ENCODE results near the gene CCDC91.

DNA sequence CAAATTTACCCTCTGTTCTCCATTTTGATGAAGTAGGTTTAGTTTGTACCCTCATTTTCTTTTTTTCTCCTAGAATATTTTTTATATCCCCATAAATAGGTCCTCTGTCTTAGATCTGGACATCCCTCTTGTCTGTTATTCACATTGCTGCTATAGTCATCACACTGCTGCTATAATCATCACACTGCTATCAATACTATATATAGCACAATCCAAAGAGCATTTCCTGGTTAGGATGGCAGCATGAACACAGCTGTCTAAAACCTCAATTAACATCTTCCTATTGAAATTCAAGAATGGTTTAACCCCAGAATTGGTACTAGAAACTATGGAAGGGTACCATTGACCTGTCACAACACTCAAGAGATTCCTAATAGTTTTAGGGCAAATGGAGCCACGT, 27.6 kb upstream of the CCDC91 start:
- no peak for TF ChIP-seq ZNF621 (tag by site-specific recombination; IDR thresholded peaks at IDR 0.05)
- TF ChIP-seq, protein P1, sequence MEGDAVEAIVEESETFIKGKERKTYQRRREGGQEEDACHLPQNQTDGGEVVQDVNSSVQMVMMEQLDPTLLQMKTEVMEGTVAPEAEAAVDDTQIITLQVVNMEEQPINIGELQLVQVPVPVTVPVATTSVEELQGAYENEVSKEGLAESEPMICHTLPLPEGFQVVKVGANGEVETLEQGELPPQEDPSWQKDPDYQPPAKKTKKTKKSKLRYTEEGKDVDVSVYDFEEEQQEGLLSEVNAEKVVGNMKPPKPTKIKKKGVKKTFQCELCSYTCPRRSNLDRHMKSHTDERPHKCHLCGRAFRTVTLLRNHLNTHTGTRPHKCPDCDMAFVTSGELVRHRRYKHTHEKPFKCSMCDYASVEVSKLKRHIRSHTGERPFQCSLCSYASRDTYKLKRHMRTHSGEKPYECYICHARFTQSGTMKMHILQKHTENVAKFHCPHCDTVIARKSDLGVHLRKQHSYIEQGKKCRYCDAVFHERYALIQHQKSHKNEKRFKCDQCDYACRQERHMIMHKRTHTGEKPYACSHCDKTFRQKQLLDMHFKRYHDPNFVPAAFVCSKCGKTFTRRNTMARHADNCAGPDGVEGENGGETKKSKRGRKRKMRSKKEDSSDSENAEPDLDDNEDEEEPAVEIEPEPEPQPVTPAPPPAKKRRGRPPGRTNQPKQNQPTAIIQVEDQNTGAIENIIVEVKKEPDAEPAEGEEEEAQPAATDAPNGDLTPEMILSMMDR (tag by site-specific recombination; IDR thresholded peaks at IDR 0.05), result no peak
- no peak for TF ChIP-seq YY1 (tag by site-specific recombination; IDR thresholded peaks at IDR 0.05)
- TF ChIP-seq ZFHX2 (tag by site-specific recombination; conservative IDR thresholded peaks at IDR 0.05), result no peak
- TF ChIP-seq ZNF341 (tag by site-specific recombination; IDR thresholded peaks at IDR 0.05; ENCODE audit: low read depth), result no peak

Measured in HEK293 (cell line).